Stimulated activated CD8-positive, alpha-beta memory T cell treated with anti-CD3 and anti-CD28 coated beads, Interleukin-15, amount 100 ng/mL, for 24 hours (primary cell): ENCODE measurements around the gene TTC1.
"Not testable (repeated sequence)": the region's sequence is repeated elsewhere in the genome, so short reads cannot be mapped to it uniquely, and the experiment has no call there.

Experiments
- DNase-seq: peaks from one replicate; pipeline ENCODE4 v3.0.0-alpha.2; 2020; ENCODE audit warnings: low read depth

TTC1 gene

GRCh38 chr5:160042671-160043070 lies 33.7 kb downstream of the TTC1 start:
- no peak for DNase-seq

DNA sequence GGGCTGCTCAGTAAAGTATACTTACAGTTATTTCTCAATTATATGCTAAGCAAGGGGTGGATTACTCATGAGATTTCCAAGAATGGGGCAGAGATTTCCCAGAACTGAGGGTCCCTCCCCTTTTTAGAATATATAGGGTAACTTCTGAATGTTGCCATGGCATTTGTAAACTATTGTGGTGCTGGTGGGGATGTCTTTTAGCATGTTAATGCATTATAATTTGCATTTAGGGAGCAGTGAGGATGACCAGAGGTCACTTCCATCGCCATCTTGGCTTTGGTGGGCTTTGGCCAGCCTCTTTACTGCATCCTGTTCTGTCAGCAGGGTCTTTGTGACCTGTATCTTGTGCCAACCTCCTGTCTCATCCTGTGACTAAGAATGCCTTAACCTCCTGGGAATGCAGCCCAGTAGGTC lies 35.5 kb downstream of the TTC1 start:
- no peak for DNase-seq

DNA sequence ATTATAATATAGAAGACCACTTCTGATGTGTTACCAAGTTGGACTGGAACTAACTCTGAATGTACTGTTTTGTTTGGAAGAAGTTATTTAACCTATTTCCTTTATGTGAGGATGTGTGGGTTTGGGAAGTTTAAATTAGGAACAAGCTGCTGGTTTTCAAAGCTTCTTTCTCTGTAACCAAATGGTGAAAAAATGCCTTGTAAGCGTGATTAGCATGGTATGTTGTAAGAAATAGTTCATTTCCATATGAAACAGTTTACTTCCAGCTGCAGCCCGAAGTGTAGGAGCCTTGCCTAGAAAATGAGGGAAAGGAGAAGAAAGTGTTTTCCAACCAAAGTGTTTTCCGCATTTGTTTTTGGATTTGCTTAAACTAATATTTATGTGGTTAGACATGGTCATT lies 36.0 kb downstream of the TTC1 start:
- DNase-seq: no peak

- DNase-seq: no peak
Measured at GRCh38 chr5:160047423-160047822, 38.5 kb downstream of the TTC1 start.

GRCh38 chr5:160048131-160048530 lies 39.2 kb downstream of the TTC1 start:
- DNase-seq: no peak

DNA sequence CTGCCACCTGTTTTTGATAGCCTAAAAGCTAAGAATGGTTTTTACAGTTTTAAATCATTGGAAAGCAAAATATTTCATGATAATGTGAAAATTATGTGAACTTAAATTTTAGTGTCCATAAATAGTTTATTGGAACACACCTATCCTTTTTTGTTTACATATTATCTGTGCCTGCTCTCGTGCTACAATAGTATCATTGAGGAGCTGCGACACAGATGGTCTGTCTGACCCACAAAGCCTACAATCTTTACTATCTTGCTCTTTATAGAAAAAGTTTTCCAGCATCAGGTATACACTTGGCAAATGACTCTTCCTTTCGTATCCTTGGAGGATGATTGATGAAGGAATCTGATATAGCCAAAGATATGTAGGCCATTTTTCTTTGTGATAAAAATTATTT lies 40.2 kb downstream of the TTC1 start:
- no peak for DNase-seq

- DNase-seq: no peak
Measured at GRCh38 chr5:160054047-160054446, 45.1 kb downstream of the TTC1 start.

DNA sequence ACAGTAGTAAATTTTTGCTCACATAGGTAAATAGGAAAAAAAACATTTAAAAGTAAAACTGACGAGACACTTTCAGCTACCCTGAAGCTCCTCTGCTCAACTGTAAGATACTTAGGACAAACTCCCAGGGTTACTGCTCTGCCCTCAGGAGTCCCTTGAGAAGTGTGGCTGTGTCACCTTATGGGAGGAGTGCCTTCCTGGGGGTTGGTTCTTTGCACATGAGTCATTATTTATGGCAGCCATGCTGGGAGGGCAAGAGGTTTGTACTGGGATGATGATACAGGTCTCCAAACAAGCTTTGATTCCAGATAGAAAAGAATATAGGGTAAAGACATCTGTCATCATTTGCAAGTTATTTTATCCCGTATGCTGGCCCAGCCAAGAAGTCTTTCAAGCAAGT lies 45.9 kb downstream of the TTC1 start:
- no peak for DNase-seq

- no peak for DNase-seq
Measured at GRCh38 chr5:160057256-160057655, 48.3 kb downstream of the TTC1 start.

DNA sequence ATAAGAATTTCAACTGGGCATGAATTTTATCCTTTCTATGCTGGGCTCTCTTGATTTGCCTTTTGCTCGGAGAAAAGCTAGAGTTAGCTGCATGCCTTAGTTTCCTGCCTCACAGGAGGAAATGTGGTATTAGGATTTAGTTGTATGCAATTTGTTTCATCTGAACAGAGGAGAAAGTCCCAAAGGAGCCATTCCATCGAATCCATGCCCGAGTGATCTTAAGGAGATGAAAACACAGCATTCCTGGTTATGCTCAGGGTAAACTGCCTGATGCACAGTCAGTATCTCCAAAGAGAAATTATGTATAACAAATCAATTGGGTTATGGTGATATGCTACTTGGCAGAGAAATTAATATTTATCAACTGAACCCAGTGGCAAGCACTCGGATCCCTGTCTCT lies 51.1 kb downstream of the TTC1 start:
- DNase-seq: no peak

DNA sequence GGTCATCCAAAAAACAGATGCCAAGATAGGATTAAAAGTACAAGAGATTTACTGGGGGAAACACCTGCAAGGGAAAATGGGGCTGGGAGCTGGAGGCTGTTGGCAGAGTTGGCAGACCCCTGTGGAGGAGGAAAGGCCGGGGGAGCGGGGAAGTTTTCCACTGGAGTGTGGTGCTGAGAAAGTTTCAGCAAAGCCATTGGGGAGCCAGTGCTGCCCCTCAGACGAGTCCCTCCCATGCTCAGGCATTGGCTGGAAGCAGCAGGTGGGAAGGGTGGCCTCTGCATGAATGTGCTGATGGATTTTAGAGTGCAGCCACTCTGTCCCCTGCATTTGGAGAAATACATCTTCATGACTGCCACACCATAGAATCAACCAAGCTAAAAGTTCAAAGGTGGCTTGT lies 52.8 kb downstream of the TTC1 start:
- DNase-seq: no peak

- DNase-seq: no peak
Measured at GRCh38 chr5:160064417-160064810, 55.5 kb downstream of the TTC1 start.

DNA sequence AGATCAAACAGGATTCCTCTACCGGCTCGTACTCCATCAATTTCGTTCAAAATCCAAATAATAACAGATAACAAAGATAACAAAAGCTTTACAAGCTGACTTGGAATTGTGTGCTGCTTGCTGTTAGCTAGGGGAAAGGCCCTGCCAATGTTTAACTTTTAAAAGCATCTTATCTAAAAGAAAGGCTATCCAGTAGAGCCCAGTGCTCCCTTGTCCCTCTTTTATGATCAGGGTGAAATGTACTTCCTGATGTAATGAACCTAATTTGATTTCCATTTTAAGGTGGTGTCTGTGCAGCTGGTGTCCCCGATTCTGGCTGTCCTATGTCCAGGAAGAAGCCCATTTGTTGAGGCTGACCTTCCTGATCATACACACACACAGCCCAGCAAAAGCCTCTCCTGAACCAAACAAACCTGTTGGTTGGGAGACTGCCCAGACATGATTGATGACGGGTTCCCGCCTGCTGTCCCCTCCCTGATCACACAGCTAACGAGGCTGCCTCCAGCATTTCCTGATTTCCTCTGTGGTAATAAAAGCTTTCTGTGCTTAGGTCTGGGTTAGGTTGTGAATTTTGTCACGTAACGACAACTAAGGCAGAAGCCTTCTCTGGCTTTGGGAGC lies 56.2 kb downstream of the TTC1 start:
- no peak for DNase-seq

GRCh38 chr5:160069120-160069519 lies 60.2 kb downstream of the TTC1 start:
- not testable (repeated sequence) for DNase-seq

DNA sequence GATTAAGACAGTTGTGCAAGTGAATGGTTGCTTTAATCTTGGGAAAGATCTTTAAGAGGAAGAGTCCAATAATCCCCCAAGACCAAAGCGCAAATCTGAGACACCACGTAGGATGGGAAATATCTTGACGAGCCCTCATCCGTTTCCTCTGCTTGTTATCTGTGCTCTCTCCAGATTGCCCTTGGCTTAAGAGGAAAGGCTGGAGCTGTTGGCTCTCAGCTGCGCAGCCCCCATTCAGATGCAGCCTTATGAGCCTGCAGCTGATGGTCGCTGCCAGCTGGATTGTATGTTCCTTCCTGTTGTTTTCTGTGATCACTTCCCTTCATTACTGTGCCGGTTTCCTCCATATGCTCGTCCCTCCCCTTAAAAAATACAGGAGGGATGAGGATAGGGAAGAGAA lies 62.6 kb downstream of the TTC1 start:
- DNase-seq: no peak

DNA sequence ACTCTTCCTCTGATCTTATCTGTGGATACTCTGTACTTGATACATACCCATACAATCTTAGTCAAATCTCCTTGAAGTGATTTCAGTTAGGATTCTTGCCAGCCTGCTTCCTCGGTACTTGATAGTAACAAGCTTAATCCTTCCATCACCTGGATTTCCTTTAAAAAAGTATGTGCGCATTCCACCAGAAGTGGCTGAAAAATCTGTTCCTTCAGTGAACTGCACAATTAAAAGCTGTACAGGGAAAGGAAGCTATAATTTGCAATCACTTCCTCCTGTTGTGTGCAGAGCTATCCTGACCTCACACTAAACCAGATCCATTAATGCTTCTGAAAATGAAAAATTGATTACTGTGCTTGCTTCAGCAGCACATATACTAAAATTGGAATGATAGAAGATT lies 63.0 kb downstream of the TTC1 start:
- DNase-seq: no peak

DNA sequence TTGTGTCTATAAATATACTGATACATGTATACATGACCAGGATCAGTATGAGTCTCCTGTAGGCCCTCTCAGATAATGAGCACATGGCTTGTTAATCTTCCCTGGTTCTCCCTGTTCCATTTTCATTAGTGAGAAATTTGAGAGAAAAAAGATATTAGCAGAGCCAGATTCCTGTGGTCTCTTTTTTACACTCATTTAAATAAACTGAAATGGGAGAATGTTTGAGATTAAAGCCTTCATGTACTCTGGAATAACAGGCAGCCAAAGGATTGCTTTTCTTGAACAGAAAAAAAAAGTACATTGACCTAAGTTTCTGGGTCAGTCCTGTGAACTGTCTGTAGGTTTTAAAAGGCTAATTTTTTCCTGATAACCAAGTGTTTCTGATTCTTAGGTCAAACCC lies 66.1 kb downstream of the TTC1 start:
- DNase-seq: no peak

GRCh38 chr5:160076997-160077396 lies 68.1 kb downstream of the TTC1 start:
- no peak for DNase-seq

GRCh38 chr5:160079753-160080152 lies 70.8 kb downstream of the TTC1 start:
- no peak for DNase-seq

DNA sequence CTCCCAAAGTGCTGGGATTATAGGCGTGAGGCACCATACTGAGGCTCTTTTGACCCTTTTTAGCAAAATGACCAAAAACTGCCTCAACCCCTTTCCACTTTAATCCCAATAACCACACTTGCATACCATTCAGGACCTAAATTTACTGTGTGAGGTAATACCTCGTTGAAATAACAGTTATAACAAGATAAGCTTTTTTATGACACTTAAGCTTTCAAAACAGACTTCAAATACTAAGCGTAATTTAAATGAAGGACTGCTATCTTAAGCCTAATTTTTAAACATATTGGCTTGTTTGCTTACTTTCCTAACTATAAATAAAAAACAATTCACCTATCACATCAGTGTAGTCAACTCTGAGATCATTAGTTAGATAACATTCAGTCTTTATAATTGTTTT lies 72.6 kb downstream of the TTC1 start:
- DNase-seq: no peak

DNA sequence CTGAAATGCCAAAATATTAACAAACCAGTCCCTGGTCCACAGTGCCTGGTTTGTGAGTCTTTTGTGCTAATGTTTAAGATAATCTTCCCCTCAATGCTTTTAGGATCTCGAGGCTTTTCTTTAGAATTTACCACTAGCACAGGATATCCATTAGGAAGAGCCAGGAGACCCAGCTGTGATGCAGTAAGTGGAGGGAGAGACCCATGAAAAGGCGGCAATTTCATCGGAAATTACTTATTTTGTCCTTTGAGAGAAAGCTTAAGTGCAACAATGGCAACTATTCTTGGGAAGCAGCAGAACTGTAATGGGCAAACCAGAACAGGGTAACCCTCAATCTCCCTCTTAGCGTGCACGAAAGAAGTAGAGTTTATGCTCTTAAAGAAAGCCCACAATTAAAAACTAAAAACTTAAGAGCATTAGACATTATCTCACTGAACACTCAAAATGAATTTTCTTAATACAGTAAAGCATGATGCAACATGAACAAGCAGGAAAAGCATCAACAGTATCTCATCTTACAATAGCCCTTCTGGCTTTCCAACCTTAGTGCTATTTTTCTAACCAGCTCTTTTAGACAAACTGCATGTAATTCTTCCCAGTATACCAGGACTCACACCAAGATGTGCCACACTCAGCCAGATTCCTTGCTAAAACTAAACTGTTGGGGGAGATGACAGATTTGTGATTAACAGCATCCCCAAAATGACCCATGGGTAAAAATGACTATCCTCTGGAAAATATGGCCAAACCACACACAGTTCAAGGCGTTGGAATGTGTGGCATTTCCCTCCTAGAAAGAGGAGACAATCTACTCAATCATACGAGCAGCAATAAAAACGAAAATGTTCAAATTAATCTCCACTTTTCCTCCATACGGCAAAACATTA lies 73.9 kb downstream of the TTC1 start:
- DNase-seq: no peak

DNA sequence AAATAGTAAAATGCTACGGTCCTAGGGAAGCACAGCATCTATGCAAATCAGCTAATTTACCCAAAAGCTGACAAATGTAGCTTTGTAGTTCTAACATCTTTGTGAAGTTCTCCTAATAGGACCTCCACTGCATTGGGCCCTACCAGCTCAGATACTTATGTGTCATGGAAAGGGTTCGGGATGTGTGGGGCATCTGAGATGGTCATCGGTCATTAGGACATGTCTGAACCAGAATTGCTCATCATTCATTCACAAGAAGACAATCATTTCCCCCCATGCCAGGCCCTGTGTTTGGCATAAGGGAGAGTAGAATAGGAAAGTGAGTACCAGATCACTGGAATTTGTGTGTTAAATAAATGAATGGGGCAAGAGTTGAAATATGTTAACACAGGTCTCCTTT lies 74.6 kb downstream of the TTC1 start:
- DNase-seq: no peak

GRCh38 chr5:160084144-160084543 lies 75.2 kb downstream of the TTC1 start:
- DNase-seq: no peak

GRCh38 chr5:160087199-160087598 lies 78.3 kb downstream of the TTC1 start:
- no peak for DNase-seq
